LNCAP (cell line): ENCODE results near the gene ZIC4.

Source experiments
- CTCF ChIP-seq: fragments of 450-650 bp; IDR thresholded peaks from 2 replicates; pipeline ENCODE4 v1.5.1; 2017; ENCODE audit warnings: mild to moderate bottlenecking

The ZIC4 gene

GRCh38 chr3:147411815-147412241 is 5.5 kb upstream of the ZIC4 start:
- no peak for TF ChIP-seq CTCF

DNA sequence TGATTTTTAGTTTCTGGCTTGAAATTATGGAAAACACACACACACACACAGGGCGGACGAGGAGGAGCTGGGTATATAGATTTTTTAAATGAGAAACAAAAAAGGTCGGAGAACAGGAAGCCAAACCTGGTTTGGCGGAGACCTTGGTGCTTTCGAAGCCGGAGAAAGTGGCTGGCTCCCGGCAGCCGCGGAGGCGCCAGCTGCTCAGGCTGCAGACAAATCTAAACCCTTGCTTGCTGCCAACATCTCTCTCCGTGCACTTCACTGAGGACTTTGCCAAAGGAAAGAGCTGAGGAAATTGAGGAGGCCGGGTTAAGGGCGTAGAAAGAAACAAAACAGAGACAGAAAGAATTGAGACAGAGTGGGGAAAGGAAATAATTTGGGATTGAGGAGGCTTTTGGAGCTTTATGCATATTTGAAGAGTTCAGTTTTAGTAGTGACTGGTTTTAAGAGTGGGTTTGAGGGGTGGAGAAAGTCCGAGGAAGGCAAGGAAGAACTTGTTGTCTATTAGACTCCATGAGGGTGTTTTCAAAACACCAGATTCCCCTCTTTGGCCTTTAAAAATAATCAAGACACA is 5.0 kb upstream of the ZIC4 start:
- no peak for TF ChIP-seq CTCF

GRCh38 chr3:147410526-147411237 is 4.3 kb upstream of the ZIC4 start:
- no peak for TF ChIP-seq CTCF

- no peak for TF ChIP-seq CTCF
Measured at GRCh38 chr3:147410116-147410525, 3.8 kb upstream of the ZIC4 start.

DNA sequence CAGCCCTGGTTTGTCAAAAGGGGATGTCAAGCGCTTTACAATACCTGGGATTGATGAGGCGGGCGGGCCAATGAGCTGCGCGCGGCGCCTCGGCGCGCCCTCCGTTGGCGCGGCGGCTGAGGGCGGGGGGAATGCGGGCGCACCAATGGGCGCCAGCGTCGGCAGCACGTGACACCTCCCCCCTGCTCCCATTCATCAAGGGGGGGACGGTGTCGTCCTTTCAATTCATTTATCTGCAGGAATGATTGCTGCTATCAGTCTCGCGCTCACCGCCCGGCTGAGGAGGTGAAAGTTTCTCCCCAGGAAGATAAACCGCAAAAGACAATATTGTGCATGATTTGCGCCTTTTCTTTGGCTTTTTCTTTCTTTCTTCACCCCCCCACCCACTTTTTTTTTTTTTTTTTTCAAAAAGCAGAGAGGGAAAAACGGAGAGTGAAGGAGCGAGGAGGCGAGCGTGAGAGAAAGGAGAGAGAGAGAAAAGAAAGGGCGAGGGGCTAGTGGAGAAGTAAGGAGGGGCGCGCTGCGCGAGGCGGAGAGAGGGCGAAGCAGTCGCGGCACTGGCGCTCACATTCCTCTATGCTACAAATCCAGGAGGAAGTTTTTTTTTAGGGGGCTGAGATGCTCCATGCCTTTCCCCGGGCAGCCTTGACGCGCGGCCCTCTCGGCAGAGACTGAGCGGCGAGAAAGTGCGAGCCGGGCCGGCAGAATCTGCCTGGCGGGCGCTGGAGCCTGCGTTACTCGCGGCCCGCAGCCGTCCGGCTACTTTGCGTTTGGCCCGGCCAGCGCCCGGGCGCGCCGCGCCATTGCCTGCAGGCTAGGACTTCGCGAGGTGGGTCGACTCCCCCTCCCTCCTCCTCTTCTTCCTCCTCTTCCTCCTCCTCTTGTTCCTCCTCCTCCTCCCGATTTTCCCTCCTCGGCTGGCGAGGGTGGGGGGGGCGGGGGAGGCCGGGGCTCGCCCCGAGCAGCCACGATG is 3.1 kb upstream of the ZIC4 start, which contains the start of gene ZIC1:
TSS of gene ZIC1 (plus strand) at position 223 of the 973 bp plus-strand sequence. CDS start at position 971, 748 bp downstream.
- TF ChIP-seq CTCF: no peak

GRCh38 chr3:147408188-147409100 is 2.1 kb upstream of the ZIC4 start:
- no peak for TF ChIP-seq CTCF
